HG02798 (cell line): Measurements from ENCODE around the gene SYNPR.

Source experiments
- ATAC-seq: cut with Tn5 transposase; IDR thresholded peaks from one replicate; pipeline ENCODE4 v1.9.1; 2021; ENCODE audit warnings: mild to moderate bottlenecking; ENCODE audit not compliant: unreplicated experiment, poor library complexity

The SYNPR gene

DNA sequence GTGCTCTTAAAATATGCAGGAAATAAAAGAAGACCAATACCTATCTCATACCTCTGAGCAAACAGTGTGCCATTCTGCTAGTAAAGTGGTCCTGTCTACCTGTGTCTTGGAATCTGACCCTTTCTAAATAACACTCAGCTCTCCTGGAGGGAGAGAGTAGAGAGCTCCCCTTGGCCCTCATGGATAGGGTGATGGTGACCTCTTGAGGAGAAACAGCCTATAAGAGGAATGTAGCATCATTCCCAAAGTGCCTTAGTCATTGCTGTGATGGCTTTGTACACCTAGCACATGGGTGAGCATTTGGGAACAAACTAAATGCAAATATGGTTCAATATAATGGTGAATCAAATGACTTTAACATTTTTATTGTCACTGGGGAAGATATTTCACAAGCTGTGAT, 384.4 kb downstream of the SYNPR start:
- ATAC-seq: no peak
